ENCODE results near the gene GABRR3. TPM values are rescaled to one million over a fixed set of nuclear protein-coding genes. Genes with fewer than 3 reads are reported as not detected.

GABRR3 gene
- total RNA-seq, 1 experiment from 2014 or later, result not detected

DNA sequence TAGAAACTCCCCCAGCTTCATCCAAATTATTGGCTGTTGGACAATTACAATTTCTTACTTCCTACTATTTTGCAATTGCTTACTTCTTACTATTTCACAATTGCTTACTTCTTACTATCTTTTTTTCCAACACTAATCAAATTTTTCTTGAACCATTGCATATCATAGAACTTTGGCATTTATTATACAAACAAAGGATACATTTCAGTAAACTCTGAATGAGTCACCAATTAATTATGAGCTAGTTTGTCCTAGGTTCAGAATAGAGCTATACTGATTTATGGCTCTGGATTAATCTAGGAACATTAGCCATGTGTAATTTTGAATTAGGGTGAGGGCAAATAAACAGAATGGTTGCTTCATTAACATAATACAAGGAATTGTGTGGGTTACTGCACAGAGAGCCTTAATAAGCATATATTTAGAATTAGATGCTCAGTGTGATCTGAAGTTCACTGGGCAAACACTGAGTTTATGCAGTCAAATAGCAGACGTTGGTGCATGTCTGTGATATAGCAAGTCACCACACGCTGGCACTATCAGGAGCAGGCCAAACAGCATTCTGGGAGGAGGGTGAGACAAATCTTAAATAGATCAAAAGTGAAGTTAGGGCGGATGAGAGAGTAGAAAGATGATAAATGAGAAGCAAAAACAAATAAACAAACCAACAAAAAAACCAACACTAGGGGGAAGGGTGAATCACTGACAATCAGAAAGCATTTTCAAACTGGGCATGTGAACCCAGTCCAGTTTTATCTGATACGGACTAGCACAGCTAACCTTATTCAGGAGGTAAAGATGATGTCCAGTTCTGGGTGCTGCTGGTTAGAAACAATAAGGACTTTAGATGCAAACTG lies 21.5 kb downstream of the GABRR3 start:
- Histone ChIP-seq H3K4me1 (ENCODE audit: control insufficient read depth, insufficient read depth, low read length) (no peaks in the 10 kb centered on the region), H3K27ac (ENCODE audit: low read length) (no peak overlapping the region), H3K9me3 (ENCODE audit: control insufficient read depth, insufficient read depth, low read depth, low read length) (no peaks in the 10 kb centered on the region), H3K4me3 (ENCODE audit: low read depth in 2 of 2, low read length in 2 of 2) (no peak overlapping the region), H3K36me3 (ENCODE audit: control insufficient read depth, insufficient read depth, low read length) (no peaks in the 10 kb centered on the region), H3K27me3 (ENCODE audit: control insufficient read depth, insufficient read depth, low read length) (no peaks in the 10 kb centered on the region; the same call in 1 of the 2 replicates)
- intact Hi-C loops (cut with micrococcal nuclease; ENCODE audit: unreplicated experiment), result no loop called here
- ChIA-PET CTCF (no interaction called here), POLR2A (no interaction called here)
- DNase-seq (ENCODE audit: low read depth, low spot score) (no peak), ATAC-seq (no peak)
- BruUV-seq (replicated peaks), result no TSS peak
- in situ Hi-C loops (cut with HindIII; ENCODE audit: low pct_unique_long_range_greater_than_20kb, low sequenced_read_pairs), result no loop called here
- TF ChIP-seq SIN3A (IDR thresholded peaks at IDR 0.05; ENCODE audit: borderline replicate concordance, insufficient read depth, low read depth, low read length) (no peak), TCF7L2 (IDR thresholded peaks at IDR 0.05; ENCODE audit: low read depth, low read length) (no peak)
- TF ChIP-seq, protein P1, sequence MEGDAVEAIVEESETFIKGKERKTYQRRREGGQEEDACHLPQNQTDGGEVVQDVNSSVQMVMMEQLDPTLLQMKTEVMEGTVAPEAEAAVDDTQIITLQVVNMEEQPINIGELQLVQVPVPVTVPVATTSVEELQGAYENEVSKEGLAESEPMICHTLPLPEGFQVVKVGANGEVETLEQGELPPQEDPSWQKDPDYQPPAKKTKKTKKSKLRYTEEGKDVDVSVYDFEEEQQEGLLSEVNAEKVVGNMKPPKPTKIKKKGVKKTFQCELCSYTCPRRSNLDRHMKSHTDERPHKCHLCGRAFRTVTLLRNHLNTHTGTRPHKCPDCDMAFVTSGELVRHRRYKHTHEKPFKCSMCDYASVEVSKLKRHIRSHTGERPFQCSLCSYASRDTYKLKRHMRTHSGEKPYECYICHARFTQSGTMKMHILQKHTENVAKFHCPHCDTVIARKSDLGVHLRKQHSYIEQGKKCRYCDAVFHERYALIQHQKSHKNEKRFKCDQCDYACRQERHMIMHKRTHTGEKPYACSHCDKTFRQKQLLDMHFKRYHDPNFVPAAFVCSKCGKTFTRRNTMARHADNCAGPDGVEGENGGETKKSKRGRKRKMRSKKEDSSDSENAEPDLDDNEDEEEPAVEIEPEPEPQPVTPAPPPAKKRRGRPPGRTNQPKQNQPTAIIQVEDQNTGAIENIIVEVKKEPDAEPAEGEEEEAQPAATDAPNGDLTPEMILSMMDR (IDR thresholded peaks at IDR 0.05), result peak; percentile 28
- TF ChIP-seq, protein P2, sequence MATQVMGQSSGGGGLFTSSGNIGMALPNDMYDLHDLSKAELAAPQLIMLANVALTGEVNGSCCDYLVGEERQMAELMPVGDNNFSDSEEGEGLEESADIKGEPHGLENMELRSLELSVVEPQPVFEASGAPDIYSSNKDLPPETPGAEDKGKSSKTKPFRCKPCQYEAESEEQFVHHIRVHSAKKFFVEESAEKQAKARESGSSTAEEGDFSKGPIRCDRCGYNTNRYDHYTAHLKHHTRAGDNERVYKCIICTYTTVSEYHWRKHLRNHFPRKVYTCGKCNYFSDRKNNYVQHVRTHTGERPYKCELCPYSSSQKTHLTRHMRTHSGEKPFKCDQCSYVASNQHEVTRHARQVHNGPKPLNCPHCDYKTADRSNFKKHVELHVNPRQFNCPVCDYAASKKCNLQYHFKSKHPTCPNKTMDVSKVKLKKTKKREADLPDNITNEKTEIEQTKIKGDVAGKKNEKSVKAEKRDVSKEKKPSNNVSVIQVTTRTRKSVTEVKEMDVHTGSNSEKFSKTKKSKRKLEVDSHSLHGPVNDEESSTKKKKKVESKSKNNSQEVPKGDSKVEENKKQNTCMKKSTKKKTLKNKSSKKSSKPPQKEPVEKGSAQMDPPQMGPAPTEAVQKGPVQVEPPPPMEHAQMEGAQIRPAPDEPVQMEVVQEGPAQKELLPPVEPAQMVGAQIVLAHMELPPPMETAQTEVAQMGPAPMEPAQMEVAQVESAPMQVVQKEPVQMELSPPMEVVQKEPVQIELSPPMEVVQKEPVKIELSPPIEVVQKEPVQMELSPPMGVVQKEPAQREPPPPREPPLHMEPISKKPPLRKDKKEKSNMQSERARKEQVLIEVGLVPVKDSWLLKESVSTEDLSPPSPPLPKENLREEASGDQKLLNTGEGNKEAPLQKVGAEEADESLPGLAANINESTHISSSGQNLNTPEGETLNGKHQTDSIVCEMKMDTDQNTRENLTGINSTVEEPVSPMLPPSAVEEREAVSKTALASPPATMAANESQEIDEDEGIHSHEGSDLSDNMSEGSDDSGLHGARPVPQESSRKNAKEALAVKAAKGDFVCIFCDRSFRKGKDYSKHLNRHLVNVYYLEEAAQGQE (IDR thresholded peaks at IDR 0.05; ENCODE audit: insufficient read depth in 1 of 2, low read depth in 2 of 2, low read length in 1 of 2), result no peak

DNA sequence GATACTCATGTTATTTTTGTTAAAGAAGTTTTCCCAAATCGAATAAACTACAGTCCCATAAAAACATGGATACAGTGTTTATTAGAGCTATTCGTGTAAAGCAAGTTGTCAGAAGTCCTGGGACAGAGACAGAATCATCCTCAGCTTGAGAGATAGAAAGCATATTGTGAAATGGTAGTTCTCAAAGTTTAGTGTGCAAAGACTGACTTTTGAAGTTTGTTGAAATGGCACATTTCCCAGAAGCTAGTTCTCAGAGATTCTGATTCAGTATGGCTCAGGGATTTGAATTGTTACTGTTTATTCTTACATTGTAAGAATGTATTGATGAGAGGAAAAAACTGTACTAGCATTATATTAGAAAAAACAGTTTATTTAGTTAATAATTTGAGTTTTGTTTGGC lies 22.1 kb downstream of the GABRR3 start:
- intact Hi-C loops (cut with micrococcal nuclease; ENCODE audit: unreplicated experiment), result no loop called here
- no peak for ATAC-seq

More for the DNA sequence above, 22.1 kb downstream of the GABRR3 start:
- BruUV-seq (replicated peaks), result no TSS peak
- no peak for TF ChIP-seq SIN3A (IDR thresholded peaks at IDR 0.05; ENCODE audit: borderline replicate concordance, insufficient read depth, low read depth, low read length)
- TF ChIP-seq TCF7L2 (IDR thresholded peaks at IDR 0.05; ENCODE audit: low read depth, low read length), result no peak
- no peak for TF ChIP-seq POLR2AphosphoS5 (IDR thresholded peaks at IDR 0.05; ENCODE audit: low read depth, low read length)
- TF ChIP-seq, protein P2 (IDR thresholded peaks at IDR 0.05; ENCODE audit: insufficient read depth in 1 of 2, low read depth in 2 of 2, low read length in 1 of 2), result no peak
- TF ChIP-seq, protein P1 (IDR thresholded peaks at IDR 0.05), result no peak
- CTCF ChIA-PET, result no interaction called here
- no peaks in the 10 kb centered on the region for H3K4me1 ChIP-seq (ENCODE audit: control insufficient read depth, insufficient read depth, low read length)
- H3K36me3 ChIP-seq (ENCODE audit: control insufficient read depth, insufficient read depth, low read length), result no peaks in the 10 kb centered on the region
- H3K4me3 ChIP-seq (ENCODE audit: low read depth in 2 of 2, low read length in 2 of 2), result no peak overlapping the region
- no peak overlapping the region for H3K27ac ChIP-seq (ENCODE audit: low read length)
- H3K9me3 ChIP-seq (ENCODE audit: control insufficient read depth, insufficient read depth, low read depth, low read length), result no peaks in the 10 kb centered on the region
- in situ Hi-C loops (cut with HindIII; ENCODE audit: low pct_unique_long_range_greater_than_20kb, low sequenced_read_pairs), result no loop called here
- POLR2A ChIA-PET, result no interaction called here
- no peak for DNase-seq (ENCODE audit: low read depth, low spot score)
- no peaks in the 10 kb centered on the region; the same call in 1 of the 2 replicates for H3K27me3 ChIP-seq (ENCODE audit: control insufficient read depth, insufficient read depth, low read length)

Measured in Panc1 (cell line).